ENCODE results near the gene CEMIP.

CEMIP gene

DNA sequence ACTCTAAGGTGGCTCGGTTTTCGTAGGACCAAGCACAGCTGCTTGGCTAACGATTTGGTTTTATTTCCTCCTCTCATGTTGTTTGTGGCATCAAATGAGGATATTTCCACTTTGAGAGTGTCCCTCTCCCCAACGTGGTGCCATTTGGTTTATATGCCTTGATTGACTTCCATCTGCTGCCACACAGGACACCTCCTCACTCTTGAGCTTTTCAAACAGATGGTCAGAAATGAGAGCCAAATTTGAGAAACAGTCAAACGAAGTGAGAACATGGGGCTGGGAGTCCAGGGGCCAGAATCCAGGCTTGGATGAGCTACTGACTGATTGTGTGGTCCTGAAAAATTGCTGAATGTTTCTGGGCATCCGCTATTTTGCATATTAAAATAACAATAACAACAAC lies 43.5 kb downstream of the CEMIP start:
- H3K27ac ChIP-seq (ENCODE audit: extremely low read depth, low read depth, low read length): no peak overlapping the region

DNA sequence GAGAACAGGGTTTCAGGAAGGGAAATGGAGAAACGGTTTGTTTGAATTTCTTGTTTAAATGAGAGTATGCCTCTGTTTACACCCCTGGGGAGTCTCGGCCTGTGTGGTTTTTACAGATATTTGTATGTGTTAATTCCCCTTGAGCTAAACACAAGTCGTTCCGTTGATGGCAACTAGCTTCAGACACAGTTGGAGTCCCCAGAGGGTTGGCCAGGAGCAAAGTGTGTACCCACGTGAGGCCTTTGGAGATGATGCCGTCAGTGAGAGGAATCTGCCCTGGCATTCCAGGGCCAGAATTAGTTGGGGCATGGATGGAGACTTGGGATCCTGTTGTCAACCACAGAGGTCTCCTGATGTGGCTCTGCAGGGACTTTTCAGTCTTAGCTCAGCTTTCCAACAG lies 44.0 kb downstream of the CEMIP start:
- no peak overlapping the region for H3K27ac ChIP-seq (ENCODE audit: extremely low read depth, low read depth, low read length)
- no peaks in the 10 kb centered on the region for H3K9me3 ChIP-seq (ENCODE audit: control insufficient read depth, insufficient read depth, low read depth, low read length)
- POLR2A ChIA-PET: interaction anchor here (1.3 kb wide), 1 partner anchor 9 kb away, joined by 3 read pairs; no protein-coding TSS in a partner anchor
- TF ChIP-seq TCF7L2 (IDR thresholded peaks at IDR 0.05; ENCODE audit: borderline replicate concordance, low read depth, low read length) (no peak), HOXD13 (CRISPR knock-in tag; IDR thresholded peaks at IDR 0.05; ENCODE audit: borderline replicate concordance) (no peak), IKZF3 (tag by site-specific recombination; IDR thresholded peaks at IDR 0.05) (no peak), HOXA7 (CRISPR knock-in tag; IDR thresholded peaks at IDR 0.05; ENCODE audit: borderline replicate concordance) (no peak), ZNF777 (tag by site-specific recombination; IDR thresholded peaks at IDR 0.05; ENCODE audit: borderline replicate concordance) (no peak), AEBP2 (tag by site-specific recombination; IDR thresholded peaks at IDR 0.05; ENCODE audit: borderline replicate concordance) (no peak), ATF2 (tag by site-specific recombination; IDR thresholded peaks at IDR 0.05; ENCODE audit: low read depth) (no peak), ZNF510 (tag by site-specific recombination; IDR thresholded peaks at IDR 0.05; ENCODE audit: insufficient replicate concordance) (no peak)
- no peak overlapping the region for H3K4me3 ChIP-seq (ENCODE audit: low read depth, low read length)
- H3K4me1 ChIP-seq (ENCODE audit: control insufficient read depth, insufficient read depth, low read length): no peaks in the 10 kb centered on the region
- CTCF ChIA-PET: interaction anchor here (1.0 to 1.1 kb wide), 2 partner anchors 38 to 147 kb away, joined by 3 to 5 read pairs; no protein-coding TSS in a partner anchor
- no peaks in the 10 kb centered on the region for H3K36me3 ChIP-seq (ENCODE audit: control insufficient read depth in 2 of 2, insufficient read depth in 1 of 2, low read length in 2 of 2)

More for the DNA sequence above, 43.5 kb downstream of the CEMIP start:
- Histone ChIP-seq H3K9me3 (ENCODE audit: control insufficient read depth, insufficient read depth, low read depth, low read length) (no peaks in the 10 kb centered on the region), H3K4me1 (ENCODE audit: control insufficient read depth, insufficient read depth, low read length) (no peaks in the 10 kb centered on the region), H3K36me3 (ENCODE audit: control insufficient read depth in 2 of 2, insufficient read depth in 1 of 2, low read length in 2 of 2) (no peaks in the 10 kb centered on the region), H3K4me3 (ENCODE audit: low read depth, low read length) (no peak overlapping the region)
- CTCF ChIA-PET: interaction anchor here (1.1 to 1.4 kb wide), 2 partner anchors 43 to 147 kb away, joined by 4 to 5 read pairs; partner anchors contain the start of gene CEMIP
- TF ChIP-seq PRDM2 (tag by site-specific recombination; IDR thresholded peaks at IDR 0.05; ENCODE audit: borderline replicate concordance) (no peak), SP2 (tag by site-specific recombination; IDR thresholded peaks at IDR 0.05) (no peak), ZNF169 (tag by site-specific recombination; IDR thresholded peaks at IDR 0.05) (no peak), KLF7 (tag by site-specific recombination; IDR thresholded peaks at IDR 0.05; ENCODE audit: borderline replicate concordance) (no peak), ZBTB8A (tag by site-specific recombination; IDR thresholded peaks at IDR 0.05) (no peak)
- POLR2A ChIA-PET: interaction anchor here (1.3 kb wide), 1 partner anchor 9 kb away, joined by 3 read pairs; no protein-coding TSS in a partner anchor

All from HEK293 (cell line).